Mesodermal cell (in vitro differentiated cells): ENCODE data around the gene ZC3H7A.
"Not testable (repeated sequence)": the region's sequence is repeated elsewhere in the genome, so short reads cannot be mapped to it uniquely, and the experiment has no call there.

ENCODE experiments used
- H3K27ac ChIP-seq: 2 replicates; pipeline ENCODE4 v1.7.0; 2013; ENCODE audit warnings: mild to moderate bottlenecking, low read depth, low read length, moderate library complexity; ENCODE audit not compliant: severe bottlenecking
- H3K36me3 ChIP-seq: 2 replicates; pipeline ENCODE4 v1.7.1; 2013; ENCODE audit warnings: mild to moderate bottlenecking, low read length, moderate library complexity; ENCODE audit not compliant: control insufficient read depth, insufficient read depth
- H3K4me1 ChIP-seq: one replicate; pipeline ENCODE4 v1.7.1; 2013; ENCODE audit warnings: mild to moderate bottlenecking, low read length; ENCODE audit not compliant: insufficient read depth, control insufficient read depth, poor library complexity, severe bottlenecking
- H3K4me3 ChIP-seq: 2 replicates; pipeline ENCODE4 v1.7.0; 2013; ENCODE audit warnings: low read length, control low read depth, mild to moderate bottlenecking; ENCODE audit not compliant: insufficient read depth, poor library complexity, severe bottlenecking; ENCODE audit errors: extremely low read depth
- H3K9me3 ChIP-seq: 2 replicates; pipeline ENCODE4 v1.7.1; 2013; ENCODE audit warnings: mild to moderate bottlenecking, low read length, moderate library complexity; ENCODE audit not compliant: control insufficient read depth
- WGBS, 2 experiments: methylation state at CpG; one replicate each; pipeline ENCODE4 v1.1.5; 2013; ENCODE audit warnings: missing lambda C conversion rate in 2 of 2; ENCODE audit not compliant: insufficient coverage in 2 of 2; 5-methylcytosine and 5-hydroxymethylcytosine counted together

The ZC3H7A gene

DNA sequence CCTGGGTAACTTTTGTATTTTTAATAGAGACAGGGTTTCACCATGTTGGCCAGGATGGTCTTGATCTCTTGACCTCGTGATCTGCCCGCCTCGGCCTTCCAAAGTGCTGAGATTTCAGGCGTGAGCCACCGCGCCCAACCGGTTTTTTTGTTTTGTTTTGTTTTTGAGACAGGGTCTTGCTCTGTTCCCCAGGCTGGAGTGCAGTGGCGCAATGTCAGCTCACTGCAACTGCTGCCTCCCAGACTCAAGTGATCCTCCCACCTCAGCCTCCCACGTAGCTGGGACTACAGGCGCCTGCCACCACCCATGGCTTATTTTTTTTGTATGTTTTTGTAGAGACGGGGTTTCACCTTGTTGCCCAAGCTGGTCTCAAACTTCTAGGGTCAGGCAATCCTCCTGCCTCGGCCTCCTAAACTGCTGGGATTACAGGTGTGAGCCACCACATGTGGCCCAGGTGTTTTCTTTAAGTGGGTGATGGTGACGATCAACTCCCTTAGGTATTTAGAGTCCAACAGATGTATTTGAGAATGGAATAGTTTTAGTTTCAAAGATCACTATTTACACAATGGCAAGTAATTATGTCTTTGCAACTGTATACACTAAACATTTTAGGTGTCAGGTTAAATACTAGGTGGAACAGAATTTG, 28.6 kb upstream of the ZC3H7A start:
- H3K27ac ChIP-seq, H3K36me3 ChIP-seq, H3K9me3 ChIP-seq, H3K4me1 ChIP-seq, H3K4me3 ChIP-seq: not testable (repeated sequence)
- 94% methylated on average over 7 to 9 of the region's 13 CpGs for WGBS, 2 experiments

DNA sequence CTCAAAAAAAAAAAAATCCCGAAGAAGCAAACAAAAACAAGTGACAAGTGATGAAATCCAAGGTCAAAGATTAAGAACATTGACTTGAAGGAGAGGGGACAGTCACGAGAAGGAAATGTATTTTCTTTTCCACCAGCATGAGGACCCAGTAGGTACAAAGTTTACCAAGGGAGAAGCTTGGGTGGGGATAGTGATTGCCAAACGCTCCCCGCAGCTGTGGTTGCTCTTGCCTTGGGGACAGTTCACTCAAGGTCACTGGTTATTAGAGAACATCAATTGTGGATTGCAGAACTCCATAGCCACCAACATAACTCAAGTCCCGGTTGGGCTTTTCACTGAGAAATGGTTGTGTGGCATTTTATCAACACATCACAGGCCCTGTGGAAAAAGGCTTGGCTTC, 27.3 kb upstream of the ZC3H7A start:
- H3K27ac ChIP-seq: no peak overlapping the region
- no peaks in the 10 kb centered on the region for H3K4me1 ChIP-seq
- 77 to 87% methylated on average over 1 to 3 of the region's 5 CpGs for WGBS, 2 experiments
- no peaks in the 10 kb centered on the region for H3K9me3 ChIP-seq
- no peak overlapping the region for H3K4me3 ChIP-seq
- H3K36me3 ChIP-seq: no peaks in the 10 kb centered on the region

DNA sequence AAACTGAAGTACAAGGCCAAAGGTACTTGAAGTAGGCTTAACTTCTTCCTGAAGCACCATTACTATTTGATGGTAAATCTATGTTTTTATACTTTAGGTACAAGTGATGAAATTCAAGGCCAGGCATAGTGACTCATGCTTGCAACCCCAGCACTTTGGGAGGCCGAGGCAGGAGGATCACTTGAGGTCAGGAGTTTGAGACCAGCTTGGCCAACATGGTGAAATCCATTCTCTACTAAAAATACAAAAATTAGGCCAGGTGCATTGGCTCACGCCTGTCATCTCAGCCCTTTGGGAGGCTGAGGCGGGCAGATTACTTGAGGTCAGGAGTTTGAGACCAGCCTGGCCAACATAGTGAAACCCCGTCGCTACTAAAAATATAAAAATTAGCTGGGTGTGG, 26.6 kb upstream of the ZC3H7A start:
- not testable (repeated sequence) for H3K4me3 ChIP-seq, H3K36me3 ChIP-seq, H3K4me1 ChIP-seq, H3K9me3 ChIP-seq, H3K27ac ChIP-seq
- 98 to 100% methylated on average over 4 to 5 of the region's 5 CpGs for WGBS, 2 experiments

DNA sequence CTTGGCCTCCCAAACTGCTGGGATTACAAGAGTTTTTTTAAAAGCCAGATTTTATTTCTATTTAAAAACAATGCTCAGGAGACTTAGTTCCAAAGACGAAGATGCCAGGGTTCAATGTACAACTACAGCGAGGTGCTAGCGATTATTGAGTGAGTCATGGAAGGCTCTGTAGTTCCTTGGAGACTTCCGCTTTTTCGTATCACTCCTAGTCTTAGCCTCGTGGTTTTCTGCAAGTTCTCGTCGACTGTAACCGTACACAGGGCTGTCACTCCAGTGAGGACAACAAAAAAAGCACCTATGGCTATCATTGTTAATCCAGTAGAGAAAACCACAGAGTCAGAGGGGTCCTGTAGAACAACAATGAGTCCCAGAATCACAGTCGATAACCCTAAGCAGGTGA, 22.7 kb upstream of the ZC3H7A start:
- WGBS, 2 experiments: 93 to 94% methylated on average over 8 to 10 of the region's 10 CpGs
- H3K4me1 ChIP-seq: no peaks in the 10 kb centered on the region
- no peaks in the 10 kb centered on the region for H3K9me3 ChIP-seq
- no peak overlapping the region for H3K27ac ChIP-seq
- H3K36me3 ChIP-seq: no peaks in the 10 kb centered on the region
- no peak overlapping the region for H3K4me3 ChIP-seq

DNA sequence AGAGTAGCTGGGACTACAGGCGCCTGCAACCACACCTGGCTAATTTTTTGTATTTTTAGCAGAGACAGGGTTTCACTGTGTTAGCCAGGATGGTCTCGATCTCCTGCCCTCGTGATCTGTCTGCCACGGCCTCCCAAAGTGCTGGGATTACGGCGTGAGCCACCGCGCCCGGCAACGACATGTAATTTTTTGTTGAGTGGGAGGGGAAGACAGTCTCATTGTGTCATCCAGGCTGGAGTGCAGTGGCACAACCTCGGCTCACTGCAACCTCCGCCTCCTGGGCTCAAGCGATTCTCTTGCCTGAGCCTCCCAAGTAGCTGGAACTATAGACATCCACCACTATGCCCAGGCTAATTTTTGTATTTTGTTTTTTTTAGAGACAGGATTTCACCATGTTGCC, 21.9 kb upstream of the ZC3H7A start:
- not testable (repeated sequence) for H3K9me3 ChIP-seq, H3K36me3 ChIP-seq, H3K4me1 ChIP-seq, H3K27ac ChIP-seq, H3K4me3 ChIP-seq
- WGBS, 2 experiments: 93 to 97% methylated on average over 9 to 10 of the region's 13 CpGs

DNA sequence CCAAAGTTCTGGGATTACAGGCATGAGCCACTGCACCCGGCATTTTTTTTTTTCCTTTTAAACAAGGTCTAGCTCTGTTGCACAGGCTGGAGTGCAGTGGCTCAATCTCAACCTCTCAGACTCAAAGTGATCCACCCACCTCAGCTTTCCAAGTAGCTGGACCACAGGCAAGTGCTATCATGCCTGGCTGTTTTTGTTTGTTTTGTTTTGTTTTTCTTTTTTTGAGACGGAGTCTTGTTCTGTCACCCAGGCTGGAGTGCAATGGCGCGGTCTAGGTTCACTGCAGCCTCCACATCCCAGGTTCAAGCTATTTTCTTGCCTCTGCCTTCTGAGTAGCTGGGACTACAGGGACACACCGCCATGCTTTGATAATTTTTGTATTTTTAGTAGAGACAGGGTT, 19.1 kb upstream of the ZC3H7A start:
- H3K4me3 ChIP-seq: no peak overlapping the region
- WGBS, 2 experiments: 65 to 90% methylated on average over 1 to 4 of the region's 5 CpGs
- H3K9me3 ChIP-seq: no peaks in the 10 kb centered on the region
- no peaks in the 10 kb centered on the region for H3K4me1 ChIP-seq
- no peaks in the 10 kb centered on the region for H3K36me3 ChIP-seq
- H3K27ac ChIP-seq: no peak overlapping the region

DNA sequence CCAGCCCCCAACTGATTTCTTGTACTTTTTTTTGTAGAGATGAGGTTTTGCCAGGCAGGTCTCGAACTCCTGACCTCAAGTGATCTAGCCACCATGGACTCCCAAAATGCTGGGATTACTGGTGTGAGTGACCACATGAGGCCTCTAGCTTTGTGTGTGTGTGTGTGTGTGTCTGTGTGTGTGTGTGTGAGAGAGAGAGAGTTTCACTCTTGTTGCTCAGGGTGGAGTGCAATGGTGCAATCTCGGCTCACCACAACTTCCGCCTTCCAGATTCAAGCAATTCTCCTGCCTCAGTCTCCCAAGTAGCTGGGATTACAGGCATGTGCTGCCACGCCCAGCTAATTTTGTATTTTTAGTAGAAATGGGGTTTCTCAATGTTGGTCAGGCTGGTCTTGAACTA, 17.7 kb upstream of the ZC3H7A start:
- not testable (repeated sequence) for H3K36me3 ChIP-seq, H3K4me3 ChIP-seq, H3K4me1 ChIP-seq, H3K27ac ChIP-seq, H3K9me3 ChIP-seq
- 83 to 100% methylated on average over 1 to 2 of the region's 4 CpGs for WGBS, 2 experiments

DNA sequence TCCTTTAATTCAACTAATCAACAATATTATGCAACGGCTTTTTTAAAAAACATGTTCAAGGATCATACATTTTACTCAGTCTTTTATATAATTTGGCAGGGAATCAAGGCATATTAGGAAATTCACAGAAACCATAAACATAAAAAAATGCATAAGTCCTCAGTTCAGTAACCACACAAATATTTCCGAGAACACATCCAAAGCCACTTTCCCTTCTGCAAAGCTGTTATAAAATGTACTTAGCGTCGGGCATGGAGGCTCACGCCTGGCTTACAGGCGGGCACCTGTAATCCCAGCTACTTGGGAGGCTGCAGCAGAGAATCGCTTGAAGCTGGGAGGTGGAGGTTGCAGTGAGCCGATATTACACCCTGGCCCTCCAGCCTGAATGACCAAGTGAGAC, 9.7 kb upstream of the ZC3H7A start:
- Histone ChIP-seq H3K9me3 (peaks cover 5% of the 10 kb centered on the region), H3K4me3 (no peak overlapping the region), H3K27ac (no peak overlapping the region), H3K36me3 (no peaks in the 10 kb centered on the region), H3K4me1 (no peaks in the 10 kb centered on the region)
- WGBS, 2 experiments: 98 to 100% methylated on average over 1 to 5 of the region's 8 CpGs

DNA sequence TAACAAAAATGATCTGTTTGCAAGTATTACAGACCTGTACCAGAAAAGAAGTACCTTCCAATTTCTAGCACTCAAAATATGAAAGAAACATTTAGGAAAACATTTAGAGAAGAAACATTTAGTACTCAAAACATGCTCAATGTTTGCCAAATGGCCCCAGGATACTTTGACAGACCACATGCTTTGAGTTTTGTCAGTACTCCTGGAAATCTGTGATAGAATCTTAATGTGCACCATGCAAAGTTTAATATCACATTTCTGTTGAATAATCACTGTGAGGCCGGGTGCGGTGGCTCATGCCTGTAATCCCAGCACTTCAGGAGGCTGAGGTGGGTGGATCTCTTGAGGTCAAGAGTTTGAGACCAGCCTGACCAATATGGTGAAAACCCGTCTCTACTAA, 8.5 kb upstream of the ZC3H7A start:
- no peaks in the 10 kb centered on the region for H3K36me3 ChIP-seq
- H3K27ac ChIP-seq: no peak overlapping the region
- H3K9me3 ChIP-seq: peaks cover 5% of the 10 kb centered on the region
- peaks cover 5% of the 10 kb centered on the region for H3K4me1 ChIP-seq
- WGBS, 2 experiments: 89 to 94% methylated on average over 3 of the region's 3 CpGs
- H3K4me3 ChIP-seq: no peak overlapping the region

DNA sequence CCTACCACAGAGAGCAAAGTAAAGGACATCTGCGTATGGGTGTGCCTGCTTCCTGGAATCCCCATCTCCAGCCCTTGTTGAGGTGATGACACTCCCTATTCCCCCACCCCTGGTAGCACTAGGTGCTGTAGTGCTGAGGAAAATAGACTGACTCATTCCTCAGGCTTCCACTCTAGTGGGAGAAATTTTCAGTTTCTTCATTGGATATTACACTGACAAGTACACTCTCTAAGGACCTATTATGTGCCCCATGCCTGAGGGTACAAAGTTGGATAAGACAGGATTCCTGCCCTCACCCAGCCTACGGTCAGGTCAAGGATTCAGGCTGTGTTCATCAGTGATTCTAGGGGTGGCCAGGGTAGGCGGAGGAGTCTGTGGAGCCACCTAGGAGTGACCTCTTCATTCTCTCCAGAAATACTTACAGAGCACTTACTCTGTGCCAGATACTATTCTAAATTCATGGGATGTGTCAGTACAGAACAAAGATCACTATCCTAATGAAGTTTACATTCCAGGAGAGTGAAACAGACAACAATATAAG, 4.5 kb upstream of the ZC3H7A start:
- H3K4me3 ChIP-seq: no peak overlapping the region
- H3K36me3 ChIP-seq: no peaks in the 10 kb centered on the region
- 60 to 67% methylated on average over 1 to 2 of the region's 3 CpGs for WGBS, 2 experiments
- H3K27ac ChIP-seq: no peak overlapping the region
- peaks cover 5% of the 10 kb centered on the region for H3K4me1 ChIP-seq
- H3K9me3 ChIP-seq: no peaks in the 10 kb centered on the region

DNA sequence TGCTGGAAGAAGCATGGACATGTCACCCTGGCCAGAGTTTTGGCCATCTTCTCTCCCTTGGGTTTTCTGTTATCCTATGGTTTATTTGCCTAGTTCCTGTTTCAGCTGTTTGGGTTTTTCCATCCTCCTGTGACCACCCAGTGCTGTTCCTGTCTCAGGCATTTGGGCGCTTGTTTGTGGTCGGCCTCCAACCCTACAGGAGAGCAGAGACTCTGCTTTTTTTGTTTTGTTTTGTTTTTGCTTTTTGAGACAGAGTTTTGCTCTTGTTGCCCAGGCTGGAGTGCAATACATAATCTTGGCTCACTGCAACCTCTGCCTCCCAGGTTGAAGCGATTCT, 3.3 kb upstream of the ZC3H7A start:
- WGBS, 2 experiments: 87 to 90% methylated on average over 1 to 3 of the region's 3 CpGs
- Histone ChIP-seq H3K27ac (no peak overlapping the region), H3K36me3 (peaks cover 3% of the 10 kb centered on the region), H3K4me1 (peaks cover 7% of the 10 kb centered on the region), H3K4me3 (no peak overlapping the region), H3K9me3 (no peaks in the 10 kb centered on the region)
